Activated CD4-positive, alpha-beta T cell treated with anti-CD3 and anti-CD28 coated beads, Interleukin-2, amount 50 U/mL, for 48 hours (primary cell): Measurements from ENCODE around the gene YARS2.

Experiments used
- DNase-seq, 2 experiments: peaks; one replicate each; pipeline ENCODE4 v3.0.0-alpha.2; 2020

The YARS2 gene

DNA sequence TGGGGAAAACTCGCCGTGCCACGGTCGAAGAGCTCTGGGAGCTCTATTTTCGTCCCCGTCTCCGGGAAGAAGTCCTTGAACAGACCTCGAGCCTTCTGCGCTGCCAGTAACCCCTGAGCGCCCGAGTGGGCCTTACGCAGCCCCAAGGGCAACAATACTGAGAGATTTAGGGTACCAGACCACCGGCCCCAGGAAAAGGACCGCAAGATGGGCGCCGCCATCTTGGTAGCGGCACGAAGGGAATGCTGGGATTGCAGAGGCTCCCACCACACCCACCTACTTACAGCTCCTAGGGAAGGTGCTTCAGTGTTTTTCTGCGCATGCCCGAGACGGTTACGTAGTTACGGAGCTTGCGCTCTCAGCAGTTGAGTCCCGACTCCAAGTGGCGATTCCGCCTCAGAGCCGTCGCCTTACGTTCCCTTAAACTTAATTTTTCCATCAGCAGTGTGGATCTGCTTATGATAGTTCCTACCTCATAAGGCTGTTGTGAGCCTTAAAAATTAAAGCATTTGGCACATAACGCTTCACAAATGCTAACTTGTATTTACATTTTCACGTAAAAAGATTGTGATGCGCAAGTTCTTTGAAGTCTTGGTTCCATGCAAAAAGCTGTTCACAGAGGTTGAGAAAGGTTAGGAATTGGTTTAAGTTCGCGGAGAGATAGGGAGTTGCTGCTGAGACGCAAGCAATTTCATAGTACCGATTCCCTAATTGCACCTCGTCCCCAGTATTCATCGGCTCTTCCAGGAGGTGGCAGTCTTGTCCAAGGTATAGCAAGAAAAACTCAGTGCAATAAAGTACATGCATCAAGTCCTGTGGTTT is at the start of gene YARS2:
Gene YARS2 (minus strand): TSS at position 244 of the 822 bp plus-strand sequence. CDS start 23 bp downstream, at position 221.
- DNase-seq: peak; percentile 88 to 93

- no peak for DNase-seq
Observed at GRCh38 chr12:32804301-32804700, 48.6 kb upstream of the YARS2 start.

DNA sequence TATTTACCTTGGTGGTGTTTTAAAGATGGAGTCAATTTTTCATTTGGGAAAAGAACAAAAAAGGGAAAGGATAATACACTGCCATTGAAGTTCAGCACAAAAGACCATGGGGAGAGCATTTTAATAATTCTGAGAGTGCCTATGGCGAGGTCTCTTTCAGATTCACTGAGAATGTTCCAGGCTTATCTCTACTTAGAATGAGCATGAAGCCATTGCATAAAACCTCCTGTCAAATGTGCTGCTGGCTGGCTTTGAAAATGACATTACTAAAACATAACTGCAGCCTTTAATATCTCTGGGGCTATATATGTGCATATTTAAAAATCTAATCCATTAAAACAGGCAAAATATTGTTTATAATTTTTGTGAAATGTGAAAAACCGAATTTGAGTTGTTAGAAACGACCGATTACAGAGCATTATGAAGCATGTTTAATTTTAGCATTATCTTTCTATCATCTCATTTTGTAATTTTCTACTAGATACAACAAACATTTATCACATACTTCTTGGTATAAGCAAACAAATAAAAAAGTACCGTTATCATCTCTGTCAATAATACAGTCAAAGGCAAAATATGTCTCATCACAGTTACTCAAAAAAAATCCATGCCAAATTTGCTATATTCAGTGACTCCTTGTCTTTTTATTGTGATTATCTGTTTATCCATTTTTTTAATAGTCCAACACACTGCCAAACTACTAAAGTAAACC is 45.7 kb upstream of the YARS2 start:
- no peak for DNase-seq

- DNase-seq: no peak
Observed at GRCh38 chr12:32794281-32794680, 38.6 kb upstream of the YARS2 start.

DNA sequence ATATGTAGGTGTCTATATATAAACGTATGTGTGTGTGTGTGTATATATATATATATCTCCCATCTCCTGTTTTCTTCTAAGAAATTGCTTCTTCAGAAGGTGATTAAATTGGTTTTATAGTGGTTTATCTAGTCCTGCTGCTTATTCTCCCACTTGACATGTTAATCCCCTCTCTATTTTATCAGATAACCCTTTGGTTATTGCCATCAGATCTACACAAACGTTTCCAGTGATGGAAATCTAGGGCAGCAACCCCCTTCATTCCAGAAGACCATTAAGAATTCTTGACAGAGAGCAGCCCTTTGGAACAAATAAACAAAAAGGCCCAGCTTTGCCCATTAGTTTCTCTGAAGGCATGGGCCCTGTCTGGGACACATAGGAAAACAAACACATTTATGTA is 34.2 kb upstream of the YARS2 start:
- no peak for DNase-seq

DNA sequence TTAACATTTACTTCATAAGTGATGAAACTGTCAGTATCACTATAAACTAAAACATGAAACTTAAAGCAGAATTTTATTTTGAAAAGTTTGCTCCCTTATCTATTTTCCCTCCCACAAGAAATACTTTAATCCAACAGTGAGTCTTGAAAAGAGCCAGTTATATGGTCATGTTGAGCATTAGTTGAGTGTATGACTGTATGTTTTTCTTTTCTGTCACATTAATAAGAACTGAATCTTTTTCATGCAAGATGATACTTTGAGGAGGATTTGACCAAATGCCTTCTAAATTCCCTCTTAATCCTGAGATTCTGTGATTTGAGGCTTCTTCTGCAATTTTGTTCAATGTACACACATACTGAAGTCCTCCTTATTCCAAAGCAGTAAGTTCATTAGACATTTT is 33.7 kb upstream of the YARS2 start:
- no peak for DNase-seq

DNA sequence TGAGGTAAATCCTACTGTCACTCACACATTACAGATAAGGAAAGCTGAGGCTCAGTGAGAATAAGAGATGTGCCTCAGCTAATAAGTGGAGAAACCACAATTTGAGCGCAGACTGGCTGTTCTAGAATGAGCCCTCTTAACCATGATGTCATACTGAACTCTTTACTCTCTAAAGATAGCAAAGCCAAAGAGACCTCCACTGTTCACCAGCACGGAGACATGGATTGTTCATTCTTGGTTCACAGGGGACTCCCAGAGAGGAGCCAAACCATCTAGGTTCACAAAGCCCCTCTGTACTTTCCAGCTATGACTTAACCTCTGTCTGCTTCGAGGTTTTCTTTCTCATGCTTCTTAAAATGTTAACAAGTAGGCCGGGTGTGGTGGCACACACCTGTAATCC is 32.7 kb upstream of the YARS2 start:
- DNase-seq: no peak

GRCh38 chr12:32785557-32785956 is 29.9 kb upstream of the YARS2 start:
- no peak for DNase-seq

GRCh38 chr12:32783029-32783428 is 27.3 kb upstream of the YARS2 start:
- DNase-seq: no peak

GRCh38 chr12:32780071-32780470 is 24.4 kb upstream of the YARS2 start:
- no peak for DNase-seq

- DNase-seq: no peak
Observed at GRCh38 chr12:32777691-32778175, 22.0 kb upstream of the YARS2 start.

DNA sequence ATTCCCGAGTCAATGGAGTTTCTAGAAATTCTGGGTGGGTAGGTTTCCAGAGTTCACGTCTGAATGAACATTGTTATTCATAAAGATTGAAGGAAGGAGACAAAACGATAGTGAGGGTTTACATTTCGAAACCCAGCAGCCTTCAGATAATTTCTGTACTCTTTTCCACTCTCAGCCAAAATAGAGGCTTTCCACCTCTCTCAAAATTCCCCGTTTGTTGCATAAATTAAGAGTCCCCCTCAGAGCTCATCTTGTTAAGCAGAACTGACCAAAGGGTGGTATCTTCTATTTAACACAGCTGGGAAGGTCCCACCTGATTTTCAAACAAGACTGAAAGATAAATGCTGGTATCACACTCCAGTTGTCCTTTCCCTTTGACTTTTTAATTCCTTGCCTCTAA is 21.5 kb upstream of the YARS2 start:
- no peak for DNase-seq

GRCh38 chr12:32776258-32776657 is 20.6 kb upstream of the YARS2 start:
- DNase-seq: no peak

DNA sequence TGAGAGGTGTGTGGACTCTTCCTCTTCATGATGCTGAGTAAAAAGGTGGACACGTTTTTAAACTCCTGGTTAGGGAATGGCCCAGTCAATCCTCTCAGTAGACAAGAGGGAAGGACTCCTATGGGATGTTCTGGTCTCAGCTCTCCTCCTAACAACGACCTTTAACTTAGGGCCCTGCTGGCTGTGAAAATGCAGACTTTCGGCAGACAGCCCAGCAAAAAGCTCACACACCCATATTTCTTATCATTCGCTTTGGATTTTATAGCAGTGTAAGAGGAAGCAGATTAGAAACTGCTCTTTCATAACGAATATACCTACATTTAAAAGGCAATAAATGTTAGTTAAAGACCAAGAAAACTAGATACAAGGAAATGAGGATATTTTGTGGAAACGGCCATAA is 18.0 kb upstream of the YARS2 start:
- no peak for DNase-seq

DNA sequence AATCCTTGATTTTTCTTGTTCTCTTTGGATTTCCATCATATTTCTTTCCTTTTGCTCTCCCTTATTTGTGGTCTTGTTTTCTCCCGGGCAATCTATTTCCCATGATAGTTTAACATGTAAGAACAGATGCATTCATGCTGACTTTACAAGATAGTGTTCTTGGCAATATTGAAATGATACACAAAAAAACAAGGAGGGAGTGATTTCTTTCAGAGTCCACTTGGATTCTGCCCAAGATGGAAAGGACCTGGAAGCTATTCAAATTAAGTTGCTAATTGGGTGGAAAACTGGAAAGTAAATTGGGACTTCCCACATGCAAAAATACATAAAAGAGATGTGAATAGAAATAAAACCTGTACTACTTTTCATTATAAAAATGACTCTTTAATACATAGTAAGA is 14.4 kb upstream of the YARS2 start:
- DNase-seq: no peak

GRCh38 chr12:32768518-32768917 is 12.8 kb upstream of the YARS2 start:
- no peak for DNase-seq

GRCh38 chr12:32765906-32766305 is 10.2 kb upstream of the YARS2 start:
- no peak for DNase-seq

- DNase-seq: no peak
Observed at GRCh38 chr12:32761716-32762115, 6.0 kb upstream of the YARS2 start.

DNA sequence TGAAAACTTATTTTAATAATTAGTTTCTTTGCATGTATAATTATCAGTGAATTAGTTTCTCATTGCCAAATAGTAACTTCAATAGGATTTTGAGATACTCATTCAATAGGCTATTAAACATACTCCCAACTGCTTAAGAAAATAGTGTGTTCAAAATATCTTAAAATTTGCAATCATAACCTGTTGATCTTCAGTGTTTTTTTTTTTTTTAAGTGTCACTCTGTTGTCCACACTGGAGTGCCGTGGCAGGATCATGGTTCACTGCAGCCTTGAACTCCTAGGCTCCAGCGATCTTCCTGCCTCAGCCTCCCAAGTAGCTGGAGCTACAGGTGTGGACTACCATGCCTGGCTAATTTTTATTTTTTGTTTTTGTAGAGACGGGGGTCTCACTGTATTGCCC is 1.5 kb upstream of the YARS2 start:
- DNase-seq: no peak

DNA sequence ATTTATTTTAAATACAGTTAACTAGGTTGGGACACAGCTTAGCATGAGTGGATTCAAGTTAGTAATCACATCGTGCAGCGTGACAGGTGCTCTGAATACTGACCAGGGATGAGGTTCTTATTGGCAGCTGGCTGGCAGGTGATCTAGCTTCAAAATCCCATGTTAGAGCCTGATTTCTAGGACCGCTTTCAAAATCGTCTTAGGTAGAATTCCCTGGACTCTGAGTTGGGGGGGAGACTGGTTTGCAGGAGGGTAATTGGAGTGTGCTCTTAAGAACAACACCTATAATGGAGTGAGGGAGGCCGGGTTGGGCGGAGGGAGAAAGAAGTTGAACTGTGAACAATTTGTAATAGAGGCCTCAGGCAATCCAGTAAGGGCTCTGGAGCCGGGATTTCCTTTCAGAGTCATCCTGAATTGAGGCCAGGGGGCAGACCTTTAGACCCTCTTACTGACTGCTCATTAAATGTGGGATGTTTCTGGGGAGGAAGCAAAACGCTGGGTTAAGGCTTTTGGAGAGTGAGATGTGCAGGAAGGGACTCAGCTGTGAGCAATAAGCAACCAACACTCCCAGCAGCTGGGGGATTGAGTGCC is 874 bp upstream of the YARS2 start:
- DNase-seq: no peak

- DNase-seq: peak; percentile 77 to 82
Observed at GRCh38 chr12:32755051-32755653, 545 bp downstream of the YARS2 start.

DNA sequence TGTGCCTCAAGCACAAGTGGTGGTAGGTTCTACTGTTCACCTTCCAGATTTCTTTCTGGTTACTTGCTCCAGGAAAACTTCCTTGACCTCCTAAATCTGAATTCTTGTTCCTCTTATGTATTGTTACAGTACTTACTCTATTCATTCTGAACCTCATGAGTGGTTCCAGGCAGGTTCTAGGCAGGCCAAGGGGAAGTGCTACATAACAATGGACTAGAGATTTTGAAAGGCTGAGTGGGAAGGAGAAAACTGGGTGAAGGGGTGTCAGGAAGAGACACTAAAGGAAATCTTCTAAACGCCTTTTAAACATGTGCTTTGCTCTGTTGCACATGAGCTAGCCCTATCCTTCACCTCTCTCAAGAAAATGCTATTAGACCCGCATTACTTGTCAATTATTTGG is 1.6 kb downstream of the YARS2 start:
- no peak for DNase-seq

- DNase-seq: no peak
Observed at GRCh38 chr12:32753605-32754004, 2.1 kb downstream of the YARS2 start.
